Neuron (in vitro differentiated cells): ENCODE data around the gene PRKN.

Source experiments
- H2AFZ ChIP-seq: one replicate; pipeline ENCODE4 v1.6.1; 2013; ENCODE audit warnings: low read depth, mild to moderate bottlenecking, inconsistent platforms, low read length, moderate library complexity
- H3K27me3 ChIP-seq: one replicate; pipeline ENCODE4 v1.6.1; 2013; ENCODE audit warnings: low read length; ENCODE audit not compliant: insufficient read depth
- H3K36me3 ChIP-seq: one replicate; pipeline ENCODE4 v1.6.1; 2013; ENCODE audit warnings: low read length; ENCODE audit not compliant: insufficient read depth
- H3K4me1 ChIP-seq: one replicate; pipeline ENCODE4 v1.6.1; 2013; ENCODE audit warnings: low read length; ENCODE audit not compliant: insufficient read depth
- H3K4me3 ChIP-seq: 2 replicates; pipeline ENCODE4 v1.5.1; 2013; ENCODE audit warnings: mild to moderate bottlenecking, low read length, moderate library complexity
- H3K9me3 ChIP-seq: one replicate; pipeline ENCODE4 v1.6.1; 2013; ENCODE audit warnings: low read length

PRKN gene

DNA sequence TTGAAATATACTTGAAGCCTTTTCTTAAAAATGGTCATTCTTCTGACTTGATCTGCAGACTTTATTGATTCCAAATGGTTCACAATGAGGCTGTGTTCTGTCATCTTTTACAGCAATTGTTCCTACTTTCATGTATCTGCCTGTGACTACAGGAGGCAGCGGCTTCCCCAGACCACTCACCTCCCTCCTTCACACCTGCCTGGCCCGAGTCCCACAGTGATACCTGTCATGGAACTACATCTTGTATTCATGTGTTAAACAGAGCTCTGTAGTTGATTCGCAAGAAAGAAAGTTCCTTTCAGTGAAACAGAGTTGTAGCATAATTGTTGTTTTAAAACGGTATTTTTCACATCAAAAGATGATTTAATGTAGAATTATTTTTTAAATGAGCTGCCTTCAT is 780.2 kb downstream of the PRKN start:
- Histone ChIP-seq H3K4me3 (no peak overlapping the region), H2AFZ (no peak overlapping the region), H3K4me1 (peaks cover 5% of the 10 kb centered on the region), H3K27me3 (no peaks in the 10 kb centered on the region), H3K9me3 (no peaks in the 10 kb centered on the region), H3K36me3 (no peaks in the 10 kb centered on the region)

DNA sequence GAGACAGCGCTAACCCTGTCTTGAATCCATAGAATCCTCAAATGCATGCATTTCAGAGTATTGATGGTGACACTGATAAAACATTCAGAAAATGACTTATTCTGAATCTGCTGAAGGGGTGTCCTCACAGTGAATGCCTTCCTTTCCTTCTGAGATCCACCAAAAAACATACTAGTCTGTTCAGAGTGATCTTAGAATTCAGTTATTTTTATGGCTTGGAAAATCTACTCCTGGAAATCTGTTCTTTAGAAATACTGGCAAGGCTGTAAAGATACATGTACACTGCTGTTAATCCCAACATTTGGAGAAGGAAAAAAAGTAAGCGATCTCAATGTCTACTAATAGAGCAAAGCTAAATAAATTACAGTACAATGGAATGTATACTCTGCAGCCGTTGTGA is 781.1 kb downstream of the PRKN start:
- H3K4me3 ChIP-seq: no peak overlapping the region
- peak overlapping the region; percentile 35 for H2AFZ ChIP-seq
- no peaks in the 10 kb centered on the region for H3K36me3 ChIP-seq
- peaks cover 5% of the 10 kb centered on the region for H3K4me1 ChIP-seq
- H3K9me3 ChIP-seq: no peaks in the 10 kb centered on the region
- H3K27me3 ChIP-seq: no peaks in the 10 kb centered on the region

DNA sequence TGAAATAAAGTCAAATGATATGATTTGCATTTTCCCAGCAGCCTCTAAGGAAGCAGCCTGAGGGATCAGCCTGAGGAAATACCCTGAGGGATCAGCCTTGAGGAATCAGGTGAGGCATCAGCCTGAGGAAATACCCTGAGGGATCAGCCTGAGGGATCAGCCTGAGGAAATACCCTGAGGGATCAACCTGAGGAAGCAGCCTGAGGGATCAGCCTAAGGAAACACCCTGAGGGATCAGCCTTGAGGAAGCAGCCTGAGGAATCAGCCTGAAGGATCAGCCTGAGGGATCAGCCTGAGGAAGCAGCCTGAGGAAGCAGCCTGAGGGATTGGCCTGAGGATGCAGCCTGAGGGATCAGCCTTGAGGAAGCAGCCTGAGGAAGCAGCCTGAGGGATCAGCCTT is 784.0 kb downstream of the PRKN start:
- Histone ChIP-seq H3K27me3 (no peaks in the 10 kb centered on the region), H3K9me3 (no peaks in the 10 kb centered on the region), H3K4me1 (peaks cover 5% of the 10 kb centered on the region), H3K4me3 (no peak overlapping the region), H3K36me3 (no peaks in the 10 kb centered on the region), H2AFZ (no peak overlapping the region)

GRCh38 chr6:161941565-161941964 is 786.0 kb downstream of the PRKN start:
- no peaks in the 10 kb centered on the region for H3K9me3 ChIP-seq
- H3K4me1 ChIP-seq: peaks cover 3% of the 10 kb centered on the region
- no peak overlapping the region for H2AFZ ChIP-seq
- no peaks in the 10 kb centered on the region for H3K36me3 ChIP-seq
- H3K4me3 ChIP-seq: no peak overlapping the region
- no peaks in the 10 kb centered on the region for H3K27me3 ChIP-seq

GRCh38 chr6:161940519-161940918 is 787.0 kb downstream of the PRKN start:
- H3K27me3 ChIP-seq: no peaks in the 10 kb centered on the region
- H3K9me3 ChIP-seq: no peaks in the 10 kb centered on the region
- H3K4me3 ChIP-seq: no peak overlapping the region
- H3K4me1 ChIP-seq: no peaks in the 10 kb centered on the region
- H3K36me3 ChIP-seq: no peaks in the 10 kb centered on the region
- no peak overlapping the region for H2AFZ ChIP-seq

GRCh38 chr6:161926324-161926723 is 801.2 kb downstream of the PRKN start:
- Histone ChIP-seq H3K9me3 (no peaks in the 10 kb centered on the region), H2AFZ (no peak overlapping the region), H3K4me1 (no peaks in the 10 kb centered on the region), H3K4me3 (no peak overlapping the region), H3K27me3 (no peaks in the 10 kb centered on the region), H3K36me3 (no peaks in the 10 kb centered on the region)

- no peaks in the 10 kb centered on the region for H3K4me1 ChIP-seq
- no peak overlapping the region for H2AFZ ChIP-seq
- H3K4me3 ChIP-seq: no peak overlapping the region
- no peaks in the 10 kb centered on the region for H3K27me3 ChIP-seq
- H3K9me3 ChIP-seq: no peaks in the 10 kb centered on the region
- H3K36me3 ChIP-seq: no peaks in the 10 kb centered on the region
Measured at GRCh38 chr6:161924516-161925116, 803.0 kb downstream of the PRKN start.

- H3K4me1 ChIP-seq: no peaks in the 10 kb centered on the region
- H3K27me3 ChIP-seq: no peaks in the 10 kb centered on the region
- no peak overlapping the region for H3K4me3 ChIP-seq
- H3K36me3 ChIP-seq: no peaks in the 10 kb centered on the region
- no peaks in the 10 kb centered on the region for H3K9me3 ChIP-seq
- no peak overlapping the region for H2AFZ ChIP-seq
Measured at GRCh38 chr6:161922631-161923119, 804.9 kb downstream of the PRKN start.

DNA sequence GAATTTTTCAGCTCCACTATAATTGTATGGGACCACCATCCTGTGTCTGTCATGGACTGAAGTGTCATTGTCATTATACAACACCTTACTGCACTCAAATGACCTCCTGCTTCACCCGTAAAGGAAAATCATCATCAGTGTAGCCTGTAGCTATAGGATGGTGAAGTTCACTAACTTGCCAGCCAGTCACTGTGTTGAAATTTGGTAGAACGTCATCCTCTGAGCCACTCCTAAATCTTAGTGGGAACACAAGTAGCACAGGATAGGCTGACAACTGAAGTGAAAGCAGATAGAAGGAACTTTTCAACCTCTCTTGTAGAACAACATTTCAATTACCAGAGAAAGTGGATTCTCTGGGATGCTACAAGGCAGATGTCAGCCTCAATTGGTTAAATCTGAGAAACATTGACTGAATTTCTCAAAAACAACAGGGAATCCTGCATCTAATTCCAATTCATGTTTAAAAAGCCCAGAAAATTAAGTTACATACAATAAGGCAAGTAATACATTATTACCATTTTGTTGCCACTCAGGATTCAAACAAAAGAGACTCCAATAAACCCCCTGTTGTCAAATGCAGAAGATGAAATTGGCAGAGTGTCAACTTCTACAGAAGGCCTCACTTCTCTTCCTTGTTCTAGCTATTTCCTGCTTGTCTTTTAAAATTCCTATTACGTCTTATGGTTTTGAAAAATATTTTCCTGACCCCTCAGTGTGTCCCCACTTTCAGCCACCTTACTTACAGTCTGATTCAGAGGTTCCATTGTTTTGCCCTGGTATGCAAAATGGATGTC is 805.8 kb downstream of the PRKN start:
- no peak overlapping the region for H2AFZ ChIP-seq

GRCh38 chr6:161919691-161920090 is 807.9 kb downstream of the PRKN start:
- Histone ChIP-seq H3K4me3 (no peak overlapping the region), H3K9me3 (no peaks in the 10 kb centered on the region), H2AFZ (no peak overlapping the region), H3K4me1 (no peaks in the 10 kb centered on the region), H3K27me3 (no peaks in the 10 kb centered on the region), H3K36me3 (no peaks in the 10 kb centered on the region)

More for the DNA sequence above, 805.8 kb downstream of the PRKN start:
- Histone ChIP-seq H3K9me3 (no peaks in the 10 kb centered on the region), H3K27me3 (no peaks in the 10 kb centered on the region), H3K4me3 (no peak overlapping the region), H3K4me1 (no peaks in the 10 kb centered on the region), H3K36me3 (no peaks in the 10 kb centered on the region)

GRCh38 chr6:161918628-161919205 is 808.8 kb downstream of the PRKN start:
- H2AFZ ChIP-seq: no peak overlapping the region
- no peaks in the 10 kb centered on the region for H3K36me3 ChIP-seq
- no peaks in the 10 kb centered on the region for H3K9me3 ChIP-seq
- H3K4me1 ChIP-seq: no peaks in the 10 kb centered on the region
- no peaks in the 10 kb centered on the region for H3K27me3 ChIP-seq
- H3K4me3 ChIP-seq: no peak overlapping the region

GRCh38 chr6:161918109-161918531 is 809.4 kb downstream of the PRKN start:
- no peaks in the 10 kb centered on the region for H3K9me3 ChIP-seq
- no peak overlapping the region for H2AFZ ChIP-seq
- no peaks in the 10 kb centered on the region for H3K36me3 ChIP-seq
- no peaks in the 10 kb centered on the region for H3K27me3 ChIP-seq
- no peaks in the 10 kb centered on the region for H3K4me1 ChIP-seq
- H3K4me3 ChIP-seq: no peak overlapping the region

DNA sequence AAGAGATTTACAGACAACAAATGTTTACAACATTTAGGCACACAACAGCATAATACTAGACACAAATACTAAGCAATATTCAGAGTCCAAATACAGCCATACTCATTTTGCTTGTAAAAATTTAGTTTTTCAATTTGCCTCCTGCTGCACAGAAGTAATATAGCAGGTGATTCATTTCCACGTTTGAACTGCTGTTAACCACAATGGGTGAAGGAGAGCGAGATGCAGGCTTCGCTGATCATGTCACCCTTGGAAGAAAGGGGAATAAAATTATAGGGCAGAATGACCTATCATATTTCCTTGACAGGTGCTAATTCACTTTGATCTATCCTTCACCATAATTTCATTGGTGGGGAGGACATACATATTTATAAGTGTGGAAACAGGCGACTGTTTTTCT is 809.9 kb downstream of the PRKN start:
- Histone ChIP-seq H3K9me3 (no peaks in the 10 kb centered on the region), H3K27me3 (no peaks in the 10 kb centered on the region), H3K36me3 (no peaks in the 10 kb centered on the region), H3K4me3 (no peak overlapping the region), H3K4me1 (no peaks in the 10 kb centered on the region), H2AFZ (no peak overlapping the region)
